ENCODE measurements around the gene C3orf52.

DNA sequence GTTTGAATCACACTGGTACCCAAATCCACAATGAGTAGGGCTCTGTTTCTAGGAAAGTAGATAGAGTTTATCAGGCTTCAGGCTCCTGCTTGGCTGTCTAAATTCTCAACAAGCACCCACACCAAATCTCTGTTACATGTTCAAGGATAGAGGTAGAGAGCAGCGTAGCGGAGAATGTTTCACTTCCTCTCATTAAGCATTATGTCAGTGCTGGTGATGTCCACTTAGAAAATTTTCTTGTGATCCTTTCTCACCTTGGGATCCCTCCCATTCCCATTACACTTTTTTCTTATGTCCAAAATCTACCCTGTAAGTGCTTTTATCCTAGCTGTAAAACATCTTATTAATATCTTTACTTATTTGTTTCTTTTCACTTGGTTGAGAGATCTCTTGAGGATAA is 81.6 kb downstream of the C3orf52 start:
- TF ChIP-seq, protein P1, sequence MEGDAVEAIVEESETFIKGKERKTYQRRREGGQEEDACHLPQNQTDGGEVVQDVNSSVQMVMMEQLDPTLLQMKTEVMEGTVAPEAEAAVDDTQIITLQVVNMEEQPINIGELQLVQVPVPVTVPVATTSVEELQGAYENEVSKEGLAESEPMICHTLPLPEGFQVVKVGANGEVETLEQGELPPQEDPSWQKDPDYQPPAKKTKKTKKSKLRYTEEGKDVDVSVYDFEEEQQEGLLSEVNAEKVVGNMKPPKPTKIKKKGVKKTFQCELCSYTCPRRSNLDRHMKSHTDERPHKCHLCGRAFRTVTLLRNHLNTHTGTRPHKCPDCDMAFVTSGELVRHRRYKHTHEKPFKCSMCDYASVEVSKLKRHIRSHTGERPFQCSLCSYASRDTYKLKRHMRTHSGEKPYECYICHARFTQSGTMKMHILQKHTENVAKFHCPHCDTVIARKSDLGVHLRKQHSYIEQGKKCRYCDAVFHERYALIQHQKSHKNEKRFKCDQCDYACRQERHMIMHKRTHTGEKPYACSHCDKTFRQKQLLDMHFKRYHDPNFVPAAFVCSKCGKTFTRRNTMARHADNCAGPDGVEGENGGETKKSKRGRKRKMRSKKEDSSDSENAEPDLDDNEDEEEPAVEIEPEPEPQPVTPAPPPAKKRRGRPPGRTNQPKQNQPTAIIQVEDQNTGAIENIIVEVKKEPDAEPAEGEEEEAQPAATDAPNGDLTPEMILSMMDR (IDR thresholded peaks at IDR 0.05), result no peak
- no peak for TF ChIP-seq POLR2A (IDR thresholded peaks at IDR 0.05)

Data from thyroid gland (tissue), 4 donors.